Muscle of arm (tissue), 14 donors: Measurements from ENCODE around the gene UBR2. TPM values are rescaled to one million over a fixed set of nuclear protein-coding genes. Genes with fewer than 3 reads are reported as not detected.
A peak's percentile ranks its signal among the peaks of the same experiment; 100 is the strongest.

Experiments
- DNase-seq: peaks from one replicate; pipeline ENCODE4 v3.0.0-alpha.2; 2013
- long read RNA-seq, 11 donors: transcript quantifications; one replicate each; lab custom pipeline, GENCODE V29; 2026
- polyA plus RNA-seq, 12 donors: library from polyadenylated mRNA; unstranded; fragments of 120-200 nt; gene quantifications; one replicate each; pipeline ENCODE4 v1.2.1, GENCODE V29; 2013; ENCODE audit not compliant: insufficient read length in 12 of 12

The UBR2 gene
- polyA plus RNA-seq: 10 to 100 TPM in 11 of 12 donors, not detected in 1; 14.0 to 22.7 (median 18.8) TPM
- long read RNA-seq, donor 1: 0 reads
- long read RNA-seq, donor 2, partial matches to known transcripts: 17 of 17 reads
- long read RNA-seq, donor 2, other reads (novel, unspliced or antisense): 0 of 17 reads
- long read RNA-seq, donor 3: 0 reads
- long read RNA-seq, donor 4: 0 reads
- long read RNA-seq, donor 5: 0 reads
- long read RNA-seq, donor 6: 0 reads
- long read RNA-seq, donor 7: 0 reads
- long read RNA-seq, donor 8: 0 reads
- long read RNA-seq, donor 9: 0 reads
- long read RNA-seq, donor 10: 0 reads
- long read RNA-seq, donor 11: 0 reads

GRCh38 chr6:42563697-42564505 lies at the start of gene UBR2:
Gene UBR2, plus strand, starts transcription at chr6:42564029. Its CDS starts 291 bp downstream, at chr6:42564320.
- DNase-seq: peak; percentile 98

DNA sequence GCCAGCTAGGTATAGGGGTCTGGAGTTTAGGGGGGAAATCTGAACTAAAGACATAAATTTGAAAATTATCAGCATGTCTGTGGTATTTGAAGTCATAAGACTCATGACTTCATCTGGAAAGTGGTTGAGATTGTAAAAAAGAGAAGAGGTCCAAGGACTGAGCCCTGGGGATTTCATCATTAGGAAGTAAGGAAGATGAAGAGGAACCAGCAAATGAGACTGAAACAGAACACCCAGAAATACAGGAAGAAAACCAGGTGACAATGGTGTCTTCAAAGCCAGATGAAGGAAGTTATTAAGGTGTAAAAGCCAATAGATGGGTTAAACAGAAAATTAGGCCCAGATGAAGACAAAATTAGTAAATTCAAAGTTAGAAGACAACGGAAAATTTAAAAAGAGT lies 49.1 kb upstream of the UBR2 start:
- DNase-seq: no peak

- DNase-seq: no peak
These were observed 44.0 kb upstream of the UBR2 start for GRCh38 chr6:42519779-42520178.

- no peak for DNase-seq
These were observed 42.8 kb upstream of the UBR2 start for GRCh38 chr6:42520786-42521607.

- DNase-seq: no peak
These were observed 41.8 kb upstream of the UBR2 start for GRCh38 chr6:42522036-42522435.

GRCh38 chr6:42522942-42523814 lies 40.7 kb upstream of the UBR2 start:
- DNase-seq: no peak

DNA sequence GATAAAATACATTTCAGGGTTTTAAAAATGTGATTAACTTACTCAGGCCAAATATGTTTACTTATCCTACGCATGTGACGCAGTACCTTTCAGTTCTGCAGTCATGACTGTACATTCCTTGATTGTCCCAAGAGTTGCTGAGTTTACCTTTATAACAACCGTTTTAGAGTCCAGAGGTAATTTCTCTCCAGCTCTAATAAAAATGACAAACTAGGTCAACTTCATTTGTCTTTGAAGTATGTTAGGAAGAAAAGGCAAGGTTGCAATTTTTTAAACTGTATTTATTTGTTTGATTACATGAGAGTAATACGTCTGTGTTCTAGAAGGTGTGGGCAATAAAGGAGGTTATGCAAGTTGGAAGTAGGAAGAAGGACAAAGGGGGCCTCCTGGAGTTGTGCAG lies 38.6 kb upstream of the UBR2 start:
- no peak for DNase-seq

DNA sequence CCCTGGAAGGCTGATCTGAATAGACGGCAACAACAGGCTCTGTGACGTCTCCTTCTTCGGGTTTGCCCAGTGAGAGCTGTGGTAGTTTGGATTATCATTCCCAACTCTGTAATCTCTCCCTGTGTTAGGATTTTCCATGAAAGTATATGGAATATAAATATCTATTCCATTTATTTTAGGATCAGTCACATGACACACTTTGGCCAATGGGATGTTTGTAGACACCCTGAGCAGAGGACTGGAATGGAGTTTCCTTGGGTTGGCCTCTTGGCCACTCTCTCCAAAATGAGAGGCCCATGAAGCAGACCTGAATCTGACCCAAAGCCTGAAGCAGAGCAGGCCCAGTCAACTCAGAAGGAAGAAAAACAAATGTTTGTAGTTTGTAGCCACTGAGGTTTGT lies 37.2 kb upstream of the UBR2 start:
- DNase-seq: no peak

- no peak for DNase-seq
These were observed 36.6 kb upstream of the UBR2 start for GRCh38 chr6:42527204-42527603.

DNA sequence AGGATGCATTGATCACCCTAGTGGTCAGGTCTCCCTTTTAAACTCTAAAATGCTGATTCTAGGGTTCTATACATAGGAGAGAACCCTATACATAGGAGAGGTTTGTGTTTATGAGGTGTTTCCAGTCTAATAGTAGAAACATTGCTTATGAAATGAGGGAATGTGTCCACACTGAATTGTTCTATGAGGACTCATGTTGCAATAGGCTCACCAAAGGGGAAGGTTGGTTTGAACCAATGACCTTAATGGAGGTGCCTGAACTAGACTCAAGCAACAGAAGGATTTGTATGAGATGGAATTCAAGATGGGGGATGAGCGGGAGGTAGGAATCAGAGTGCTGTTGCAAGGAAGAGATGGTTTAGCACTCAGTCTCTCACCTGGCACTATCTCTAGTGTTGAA lies 33.5 kb upstream of the UBR2 start:
- no peak for DNase-seq

DNA sequence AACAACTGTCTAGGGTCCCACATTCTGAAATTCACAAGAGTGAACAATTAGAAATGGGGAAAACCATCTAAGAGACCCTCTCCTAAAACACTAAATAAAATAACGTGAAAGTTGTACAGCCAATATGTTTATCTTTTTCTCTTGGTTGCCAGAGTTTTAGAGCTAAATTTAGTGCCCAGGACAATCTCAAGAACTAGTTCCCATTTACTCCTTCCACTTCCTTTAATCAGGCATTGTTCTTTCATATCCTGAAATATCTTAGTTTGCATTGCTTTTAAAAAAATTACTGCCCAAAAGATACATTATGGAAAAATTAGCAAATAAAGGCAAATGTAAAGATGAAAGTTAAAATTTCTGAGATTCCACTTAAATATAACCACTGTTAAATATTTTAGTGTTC lies 33.1 kb upstream of the UBR2 start:
- DNase-seq: no peak

GRCh38 chr6:42532038-42532669 lies 31.7 kb upstream of the UBR2 start:
- peak; percentile 28 for DNase-seq

- no peak for DNase-seq
These were observed 30.0 kb upstream of the UBR2 start for GRCh38 chr6:42533794-42534193.

DNA sequence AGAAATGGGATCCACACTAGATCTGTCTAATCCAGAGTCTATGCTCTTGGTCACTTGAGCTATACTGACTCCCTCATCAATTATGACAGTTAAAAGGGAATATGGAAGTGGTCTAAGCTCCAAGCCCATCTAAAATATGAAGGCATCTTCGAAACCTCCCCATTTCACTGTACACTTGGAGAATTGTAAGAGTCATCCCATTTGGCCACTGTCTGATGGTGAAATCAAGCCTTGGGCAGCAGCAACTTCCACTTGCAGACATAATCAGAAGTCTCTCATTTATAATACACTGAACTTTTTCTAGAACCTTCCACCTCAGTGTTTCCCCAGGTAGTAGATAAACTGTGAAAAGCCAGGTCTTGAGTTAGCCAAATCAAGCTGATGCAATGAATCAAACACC lies 26.3 kb upstream of the UBR2 start:
- no peak for DNase-seq

DNA sequence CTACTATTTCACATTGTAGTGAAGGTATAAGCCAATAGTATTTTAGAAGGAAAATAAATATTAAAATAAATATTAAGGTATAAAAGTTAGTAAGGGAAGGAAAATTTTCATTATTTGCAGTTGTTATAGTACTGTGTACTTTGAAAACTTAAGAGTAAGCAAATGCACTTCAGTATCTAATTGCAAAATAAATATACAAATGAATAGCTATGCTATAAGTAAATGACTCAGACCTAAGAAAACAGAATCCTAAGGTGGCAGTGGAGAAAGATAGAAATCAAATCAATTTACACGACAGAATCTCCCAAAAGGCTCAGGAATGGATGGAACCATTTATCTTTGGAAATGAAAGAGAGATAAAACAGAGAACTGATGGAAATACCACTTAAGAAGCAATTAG lies 24.7 kb upstream of the UBR2 start:
- DNase-seq: no peak

- DNase-seq: no peak
These were observed 18.5 kb upstream of the UBR2 start for GRCh38 chr6:42545226-42545773.

GRCh38 chr6:42547407-42548329 lies 16.2 kb upstream of the UBR2 start:
- DNase-seq: peak; percentile 87

- DNase-seq: no peak
These were observed 13.6 kb upstream of the UBR2 start for GRCh38 chr6:42550277-42550676.

GRCh38 chr6:42551217-42551616 lies 12.6 kb upstream of the UBR2 start:
- DNase-seq: no peak
